HG03196 (cell line): ENCODE data around the gene TK1.
A peak's percentile ranks its signal among the peaks of the same experiment; 100 is the strongest.
"Not testable (repeated sequence)": the region's sequence is repeated elsewhere in the genome, so short reads cannot be mapped to it uniquely, and the experiment has no call there.

Source experiments
- ATAC-seq: cut with Tn5 transposase; IDR thresholded peaks from one replicate; pipeline ENCODE4 v1.9.1; 2021; ENCODE audit not compliant: unreplicated experiment

The TK1 gene

GRCh38 chr17:78186692-78187595 lies at the start of gene TK1, which contains the start of gene AFMID:
TSS of gene TK1 (minus strand) at chr17:78187052. CDS start at chr17:78186994, 58 bp downstream.
TSS of gene AFMID (plus strand) at chr17:78187362. CDS start at chr17:78187371, 9 bp downstream.
- ATAC-seq = peak; percentile 89

- ATAC-seq = no peak
Observed at GRCh38 chr17:78235885-78236284, 49.0 kb upstream of the TK1 start.

DNA sequence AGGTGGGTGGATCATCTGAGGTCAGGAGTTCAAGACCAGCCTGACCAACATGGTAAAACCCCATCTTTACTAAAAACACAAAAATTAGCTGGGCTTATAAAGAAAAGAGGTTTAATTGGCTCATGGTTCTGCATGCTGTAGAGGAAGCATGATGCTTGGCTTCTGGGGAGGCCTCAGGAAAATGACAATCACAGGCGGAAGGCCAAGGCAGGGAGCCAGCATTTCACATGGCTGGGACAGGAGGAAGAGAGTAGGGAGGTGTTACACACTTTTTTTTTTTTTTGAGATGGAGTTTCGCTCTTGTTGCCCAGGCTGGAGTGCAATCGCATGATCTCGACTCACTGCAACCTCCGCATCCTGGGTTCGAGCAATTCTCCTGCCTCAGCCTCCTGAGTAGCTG lies 48.2 kb upstream of the TK1 start:
- ATAC-seq = not testable (repeated sequence)

DNA sequence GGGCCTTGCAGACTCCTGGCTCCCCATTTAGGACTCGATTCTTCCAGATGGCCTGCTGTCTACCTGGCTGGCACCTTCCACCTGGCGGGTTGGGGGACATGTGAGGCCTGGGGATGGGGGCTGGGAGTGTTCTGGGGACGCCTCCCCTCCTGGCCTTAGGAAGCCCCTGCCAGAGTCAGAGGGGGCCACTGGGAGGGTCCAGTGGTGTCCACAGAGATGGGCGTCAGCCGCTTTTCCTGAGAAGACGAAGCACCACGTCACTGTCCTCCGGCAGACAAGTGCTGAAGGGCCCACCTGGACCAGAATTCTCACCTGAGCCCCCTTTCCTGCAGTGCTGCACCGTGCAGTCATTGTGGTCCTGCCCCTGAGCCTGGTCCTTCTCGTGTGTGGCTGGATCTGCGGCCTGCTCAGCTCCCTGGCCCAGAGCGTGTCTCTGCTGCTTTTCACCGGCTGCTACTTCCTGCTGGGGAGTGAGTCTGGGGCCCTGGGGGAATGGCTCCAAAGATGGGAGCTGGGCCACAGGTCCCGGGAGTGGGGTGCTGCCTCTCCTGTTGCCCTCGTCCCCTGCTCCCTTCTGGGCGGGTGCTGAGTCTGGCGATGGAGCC lies 47.5 kb upstream of the TK1 start:
- no peak for ATAC-seq

GRCh38 chr17:78233678-78234077 lies 46.8 kb upstream of the TK1 start:
- no peak for ATAC-seq

DNA sequence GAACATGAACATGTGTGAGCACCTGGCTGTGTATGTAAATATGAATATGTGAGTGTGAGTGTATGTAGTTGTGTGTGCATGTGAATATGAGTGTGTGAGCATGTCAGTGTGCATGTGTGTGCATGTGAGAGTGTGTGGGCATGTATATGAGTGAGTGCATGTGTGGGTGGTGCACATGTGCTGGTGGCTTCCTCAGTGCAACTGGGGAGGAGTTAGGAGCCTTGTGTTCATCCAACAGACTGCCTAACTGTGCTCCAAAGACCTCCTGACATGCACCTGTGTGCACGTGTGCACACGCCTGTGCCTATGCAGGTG lies 46.0 kb upstream of the TK1 start:
- no peak for ATAC-seq

DNA sequence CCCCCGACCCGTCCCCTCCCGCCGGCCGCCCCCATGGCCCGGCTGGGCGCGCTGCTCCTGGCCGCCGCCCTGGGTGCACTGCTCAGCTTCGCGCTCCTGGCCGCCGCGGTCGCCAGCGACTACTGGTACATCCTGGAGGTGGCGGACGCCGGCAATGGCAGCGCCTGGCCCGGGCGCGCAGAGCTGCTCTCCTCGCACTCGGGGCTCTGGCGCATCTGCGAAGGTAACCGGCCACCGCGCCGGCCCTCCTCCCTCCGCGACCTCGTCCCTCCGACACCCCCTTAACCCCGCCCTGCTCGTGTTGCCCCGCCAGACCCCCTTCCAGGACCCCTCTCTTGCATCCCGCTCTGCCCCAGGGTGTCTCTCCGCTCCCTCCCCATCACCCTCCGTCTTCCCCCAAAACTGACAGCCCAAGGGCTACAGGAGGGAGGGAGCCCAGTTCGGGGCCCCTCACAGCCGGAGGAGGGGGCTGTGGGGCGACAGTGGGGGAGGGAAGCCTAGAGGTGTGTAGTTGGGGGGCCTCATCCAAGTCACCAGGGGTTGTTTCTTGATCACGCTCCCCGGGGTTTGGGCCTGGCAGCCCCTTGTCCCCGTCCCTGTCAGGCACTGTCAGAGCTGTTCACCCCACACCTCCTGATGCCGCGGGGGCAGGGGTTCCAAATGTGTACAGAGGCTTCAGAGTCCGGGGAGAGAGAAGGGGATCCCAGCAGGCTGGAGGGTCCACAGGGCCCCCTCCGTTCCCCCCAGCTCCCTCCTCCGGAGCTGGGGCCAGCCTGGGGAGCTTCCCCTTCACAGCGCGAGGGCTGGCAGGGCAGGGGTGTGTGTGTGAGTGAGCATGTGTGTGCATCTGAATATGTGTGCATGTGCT lies 45.4 kb upstream of the TK1 start:
- no peak for ATAC-seq

DNA sequence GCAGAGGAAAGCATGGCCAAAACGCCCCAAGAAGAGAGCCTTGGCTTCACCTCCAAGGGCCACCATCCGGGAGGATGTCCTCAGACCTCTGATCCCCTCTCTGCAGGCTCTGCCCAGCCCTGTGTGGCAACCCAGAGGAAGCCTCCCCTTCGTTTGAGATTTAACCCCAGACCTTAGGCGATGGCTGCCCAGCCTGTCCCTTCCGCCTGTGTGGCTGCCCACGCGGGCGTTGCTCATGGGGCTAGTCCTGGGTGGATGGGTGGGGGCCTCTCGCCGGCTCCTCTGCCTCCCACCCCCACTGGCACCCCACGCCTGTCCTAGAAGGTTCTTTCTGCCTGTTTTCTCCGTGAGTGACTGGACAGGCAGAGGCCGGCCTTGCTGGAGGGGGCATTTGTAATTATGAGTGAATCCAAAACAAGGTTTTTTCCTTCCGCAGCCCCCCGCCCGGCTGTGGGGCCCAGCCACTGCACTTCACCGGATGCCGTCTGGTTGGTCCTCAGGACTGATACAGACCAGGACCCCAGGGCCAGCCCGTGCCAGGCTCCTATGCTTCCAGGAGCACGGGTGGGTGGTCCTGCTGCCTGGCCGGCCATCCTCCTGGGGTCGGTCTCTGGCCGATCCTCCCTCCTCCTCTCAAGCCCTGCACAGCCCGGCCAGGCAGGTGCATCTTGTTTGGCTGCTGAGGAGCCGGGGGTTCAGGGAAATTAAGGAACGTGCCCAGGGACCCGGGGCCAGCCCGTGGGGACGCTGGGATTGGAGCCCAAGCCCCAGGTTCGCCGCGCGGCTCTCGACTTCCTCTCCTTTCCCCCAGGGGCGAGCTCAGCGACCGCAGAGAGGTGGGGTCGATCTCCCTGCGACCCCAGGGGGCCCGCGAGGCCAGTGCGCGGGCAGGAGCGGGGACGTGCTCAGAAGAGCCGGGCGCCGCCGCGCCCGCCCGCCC lies 44.4 kb upstream of the TK1 start, which contains the start of gene TMEM235:
Gene TMEM235, plus strand, starts transcription at position 636 of the 940 bp plus-strand sequence. CDS start 393 bp downstream, outside the sequence.
- no peak for ATAC-seq

DNA sequence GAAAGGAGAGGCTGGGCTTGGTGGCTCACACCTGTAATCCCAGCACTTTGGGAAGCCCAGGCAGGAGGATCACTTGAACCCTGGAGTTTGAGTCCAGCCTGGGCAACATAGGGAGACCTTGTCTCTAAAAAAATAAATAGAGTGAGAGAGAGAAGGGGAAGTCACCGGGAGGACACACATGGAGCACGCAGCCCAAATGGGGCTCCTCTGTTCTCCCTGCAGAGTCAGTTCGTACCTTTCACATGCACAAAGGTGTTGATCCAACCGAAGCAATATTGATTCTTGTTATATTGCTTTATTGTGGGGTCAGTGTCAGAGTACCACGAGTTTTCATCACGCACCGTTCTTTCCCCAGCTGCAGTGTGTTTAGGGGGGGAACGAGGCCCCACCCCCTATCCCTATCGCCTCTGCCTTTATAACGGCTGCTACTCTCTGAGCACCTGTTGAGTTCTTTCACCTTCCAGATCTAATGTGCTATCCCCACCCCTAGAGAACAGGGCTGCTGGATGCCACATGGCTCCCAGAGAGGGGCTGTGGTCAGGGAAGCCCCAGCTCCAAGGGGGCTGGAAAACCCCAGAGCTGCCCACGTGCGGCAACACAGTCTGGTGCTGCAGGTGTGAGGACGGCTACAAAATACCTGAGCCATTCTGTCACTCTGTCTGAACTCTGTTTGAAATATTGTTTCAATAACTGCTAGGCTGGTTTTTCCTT lies 43.6 kb upstream of the TK1 start:
- no peak for ATAC-seq

GRCh38 chr17:78228176-78228575 lies 41.3 kb upstream of the TK1 start:
- ATAC-seq = no peak

DNA sequence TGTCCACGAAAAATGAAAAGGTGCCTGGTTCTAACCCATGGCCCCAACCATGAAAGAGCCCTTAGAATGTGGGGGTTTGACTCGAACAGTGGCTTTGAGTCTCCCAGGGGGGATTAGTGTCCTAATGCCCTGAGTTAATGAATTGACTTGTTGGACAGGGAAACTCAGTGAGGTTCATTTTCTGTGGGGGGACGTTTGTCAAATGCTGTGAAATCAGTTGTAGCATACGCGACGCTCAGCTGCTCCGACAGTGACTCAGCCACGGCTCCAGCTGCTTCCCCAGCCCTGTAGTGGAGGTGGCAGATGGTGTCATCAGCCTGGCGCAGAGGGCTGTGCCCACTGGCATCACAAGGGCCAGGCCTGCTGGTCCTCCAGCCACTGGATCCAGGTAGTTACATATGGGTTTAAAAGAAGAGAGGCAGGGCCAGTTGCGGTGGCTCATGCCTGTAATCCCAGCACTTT lies 40.6 kb upstream of the TK1 start:
- ATAC-seq = no peak

GRCh38 chr17:78226759-78227454 lies 40.1 kb upstream of the TK1 start:
- no peak for ATAC-seq

- ATAC-seq = no peak
Observed at GRCh38 chr17:78226055-78226758, 39.4 kb upstream of the TK1 start.

DNA sequence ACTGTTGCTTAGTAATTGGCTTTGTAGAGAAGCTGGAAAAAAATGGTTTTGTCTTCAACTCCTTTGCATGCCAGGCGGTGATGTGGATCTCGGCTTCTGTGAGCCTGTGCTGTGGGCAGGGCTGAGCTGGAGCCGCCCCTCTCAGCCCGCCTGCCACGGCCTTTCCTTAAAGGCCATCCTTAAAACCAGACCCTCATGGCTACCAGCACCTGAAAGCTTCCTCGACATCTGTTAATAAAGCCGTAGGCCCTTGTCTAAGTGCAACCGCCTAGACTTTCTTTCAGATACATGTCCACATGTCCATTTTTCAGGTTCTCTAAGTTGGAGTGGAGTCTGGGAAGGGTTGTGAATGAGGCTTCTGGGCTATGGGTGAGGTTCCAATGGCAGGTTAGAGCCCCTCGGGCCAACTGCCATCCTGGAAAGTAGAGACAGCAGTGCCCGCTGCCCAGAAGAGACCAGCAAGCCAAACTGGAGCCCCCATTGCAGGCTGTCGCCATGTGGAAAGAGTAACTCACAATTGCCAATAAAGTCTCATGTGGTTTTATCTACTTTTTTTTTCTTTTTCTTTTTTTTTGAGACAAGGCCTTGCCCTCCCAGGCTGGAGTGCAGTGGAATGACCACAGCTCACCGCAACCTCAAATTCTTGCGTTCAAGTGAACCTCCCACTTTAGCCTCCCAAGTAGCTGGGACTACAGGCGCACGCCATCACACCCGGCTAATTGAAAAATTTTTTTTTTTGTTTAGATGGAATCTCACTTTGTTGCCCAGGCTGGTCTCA lies 38.4 kb upstream of the TK1 start:
- no peak for ATAC-seq

DNA sequence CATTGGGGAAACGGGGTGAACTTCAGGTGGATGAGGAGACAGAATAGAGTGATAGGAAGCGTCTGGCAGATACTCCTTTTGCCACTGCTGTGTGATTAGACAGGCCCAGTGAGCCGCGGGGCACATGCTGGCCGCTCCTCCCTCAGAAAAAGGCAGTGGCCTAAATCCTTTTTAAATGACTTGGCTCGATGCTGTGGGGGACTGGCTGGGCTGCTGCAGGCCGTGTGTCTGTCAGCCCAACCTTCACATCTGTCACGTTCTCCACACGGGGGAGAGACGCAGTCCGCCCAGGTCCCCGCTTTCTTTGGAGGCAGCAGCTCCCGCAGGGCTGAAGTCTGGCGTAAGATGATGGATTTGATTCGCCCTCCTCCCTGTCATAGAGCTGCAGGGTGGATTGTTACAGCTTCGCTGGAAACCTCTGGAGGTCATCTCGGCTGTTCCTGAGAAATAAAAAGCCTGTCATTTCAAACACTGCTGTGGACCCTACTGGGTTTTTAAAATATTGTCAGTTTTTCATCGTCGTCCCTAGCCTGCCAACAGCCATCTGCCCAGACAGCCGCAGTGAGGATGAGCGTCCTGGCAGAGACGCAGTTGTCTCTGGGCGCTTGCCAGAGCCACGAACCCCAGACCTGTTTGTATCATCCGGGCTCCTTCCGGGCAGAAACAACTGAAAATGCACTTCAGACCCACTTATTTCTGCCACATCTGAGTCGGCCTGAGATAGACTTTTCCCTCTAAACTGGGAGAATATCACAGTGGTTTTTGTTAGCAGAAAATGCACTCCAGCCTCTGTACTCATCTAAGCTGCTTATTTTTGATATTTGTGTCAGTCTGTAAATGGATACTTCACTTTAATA lies 37.6 kb upstream of the TK1 start:
- ATAC-seq = no peak

GRCh38 chr17:78223765-78224164 lies 36.9 kb upstream of the TK1 start:
- ATAC-seq = no peak

DNA sequence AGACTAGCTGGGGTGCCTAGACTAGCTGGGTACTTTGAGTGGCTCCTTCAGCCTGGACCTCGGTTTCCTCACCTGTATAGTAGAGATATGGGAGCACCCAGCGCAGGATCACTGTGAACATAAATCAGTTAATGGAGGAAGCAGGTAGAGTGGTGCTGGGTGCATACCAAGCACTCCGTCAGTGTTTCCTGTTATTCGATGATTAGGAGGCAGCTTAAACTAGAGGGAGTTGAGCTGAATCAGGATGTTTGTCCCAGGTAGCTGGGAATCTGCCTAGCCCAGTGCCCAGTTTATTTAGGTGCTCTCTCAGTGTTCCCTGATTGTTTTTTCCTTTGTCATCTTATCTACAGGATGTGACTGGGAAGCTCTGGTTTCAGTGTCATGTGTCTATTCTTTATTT lies 36.2 kb upstream of the TK1 start:
- ATAC-seq = no peak
